Keratinocyte (primary cell): ENCODE measurements around the gene ALG11. TPM values are rescaled to one million over a fixed set of nuclear protein-coding genes. Genes with fewer than 3 reads are reported as not detected.

Experiments
- DNase-seq: peaks from one replicate; pipeline ENCODE4 v3.0.0-alpha.2; 2011; ENCODE audit warnings: low read depth, missing footprints, low spot score
- FAIRE-seq: peaks from 2 replicates; lab custom pipeline; 2011; peaks lifted over from hg19 to GRCh38; lab: Jason Lieb, UNC
- H2AFZ ChIP-seq: 2 replicates; pipeline ENCODE4 v1.6.0; 2012; ENCODE audit warnings: low read length, control low read depth, inconsistent platforms; ENCODE audit not compliant: control insufficient read depth
- H3K27ac ChIP-seq: 2 replicates; pipeline ENCODE4 v1.5.1; 2011; ENCODE audit warnings: low read length; ENCODE audit not compliant: control insufficient read depth, insufficient read depth
- H3K27me3 ChIP-seq: 3 replicates; pipeline ENCODE4 v1.6.0; 2011; ENCODE audit warnings: low read length; ENCODE audit not compliant: control insufficient read depth, insufficient read depth; ENCODE audit errors: extremely low read depth
- H3K36me3 ChIP-seq, 2 experiments: 2 replicates in 1 of 2; 3 replicates in 1 of 2; pipeline ENCODE4 v1.5.1; 2011; ENCODE audit warnings: low read length in 2 of 2, mild to moderate bottlenecking in 1 of 2; ENCODE audit not compliant: control insufficient read depth in 2 of 2, insufficient read depth in 2 of 2; ENCODE audit errors: extremely low read depth in 1 of 2
- H3K4me1 ChIP-seq: 3 replicates; pipeline ENCODE4 v1.5.1; 2011; ENCODE audit warnings: low read length; ENCODE audit not compliant: control insufficient read depth, insufficient read depth; ENCODE audit errors: extremely low read depth
- H3K4me2 ChIP-seq: 3 replicates; pipeline ENCODE4 v1.6.0; 2011; ENCODE audit warnings: low read depth, low read length; ENCODE audit not compliant: control insufficient read depth, insufficient read depth; ENCODE audit errors: extremely low read depth
- H3K4me3 ChIP-seq, 3 experiments: fragments of 200-600 bp in 1 of 3; sonication (generic) in 1 of 3; 2 replicates in 2 of 3; 3 replicates in 1 of 3; pipeline ENCODE4 v1.5.1; 2011 to 2016; ENCODE audit warnings: low read length in 3 of 3, mild to moderate bottlenecking in 3 of 3, control low read depth in 2 of 3, inconsistent platforms in 1 of 3, low read depth in 1 of 3, mixed read lengths in 1 of 3, mixed run types in 1 of 3, moderate library complexity in 1 of 3; ENCODE audit not compliant: control insufficient read depth in 2 of 3, insufficient read depth in 2 of 3; ENCODE audit errors: extremely low read depth in 1 of 3
- H3K79me2 ChIP-seq: 2 replicates; pipeline ENCODE4 v1.6.0; 2012; ENCODE audit warnings: low read length; ENCODE audit not compliant: control insufficient read depth, insufficient read depth
- H3K9ac ChIP-seq: 3 replicates; pipeline ENCODE4 v1.6.0; 2011; ENCODE audit warnings: low read length; ENCODE audit not compliant: control insufficient read depth, insufficient read depth; ENCODE audit errors: extremely low read depth
- H3K9me1 ChIP-seq: 3 replicates; pipeline ENCODE4 v1.6.0; 2011; ENCODE audit warnings: low read length; ENCODE audit not compliant: control insufficient read depth, insufficient read depth; ENCODE audit errors: extremely low read depth
- H3K9me3 ChIP-seq: 2 replicates; pipeline ENCODE4 v1.5.1; 2012; ENCODE audit warnings: low read depth, low read length; ENCODE audit not compliant: control insufficient read depth
- H4K20me1 ChIP-seq: 3 replicates; pipeline ENCODE4 v1.6.0; 2011; ENCODE audit warnings: low read length; ENCODE audit not compliant: control insufficient read depth, insufficient read depth; ENCODE audit errors: extremely low read depth
- EZH2 ChIP-seq: IDR thresholded peaks from one replicate; pipeline ENCODE4 v1.6.1; 2012; ENCODE audit warnings: inconsistent platforms, mild to moderate bottlenecking, low read length, moderate library complexity
- dilution Hi-C: fragments of 300-500 bp; cut with MboI; formaldehyde crosslinking; loops from one replicate; pipeline ENCODE4 v1.7.0; 2020; ENCODE audit warnings: low sequenced_read_pairs; ENCODE audit not compliant: extremely low pct_ligation_motif_present
- polyA plus RNA-seq, 5 experiments: library from polyadenylated mRNA; depleted of rRNA in 3 of 5; stranded (reverse) in 3 of 5; stranded (forward) in 1 of 5; unstranded in 1 of 5; fragments of >200 nt; gene quantifications; 1 replicate in 1 of 5; 2 replicates in 3 of 5; 3 replicates in 1 of 5; pipeline versions ENCODE4 v1.2.1 to v1.2.3, GENCODE V29; 2011 to 2012; ENCODE audit warnings: missing spikeins in 2 of 5, low read depth in 1 of 5, low replicate concordance in 1 of 5
- TF ChIP-seq, protein P1 (sequence below), 3 experiments: IDR thresholded peaks in 1 of 3; conservative IDR thresholded peaks in 1 of 3; optimal IDR thresholded peaks in 1 of 3; 2 replicates in 2 of 3; 3 replicates in 1 of 3; pipeline versions ENCODE3 to v1.5.1; 2011; ENCODE audit warnings: low read length in 3 of 3, mild to moderate bottlenecking in 3 of 3, moderate library complexity in 2 of 3, control low read depth in 1 of 3, inconsistent platforms in 1 of 3; ENCODE audit not compliant: insufficient read depth in 2 of 3; ENCODE audit errors: extremely low read depth in 1 of 3

Gene ALG11
- polyA plus RNA-seq, 1 donor (not counting 4 experiments of a cell fraction or from before 2014, with no cell fraction given), result 17.4 TPM

DNA sequence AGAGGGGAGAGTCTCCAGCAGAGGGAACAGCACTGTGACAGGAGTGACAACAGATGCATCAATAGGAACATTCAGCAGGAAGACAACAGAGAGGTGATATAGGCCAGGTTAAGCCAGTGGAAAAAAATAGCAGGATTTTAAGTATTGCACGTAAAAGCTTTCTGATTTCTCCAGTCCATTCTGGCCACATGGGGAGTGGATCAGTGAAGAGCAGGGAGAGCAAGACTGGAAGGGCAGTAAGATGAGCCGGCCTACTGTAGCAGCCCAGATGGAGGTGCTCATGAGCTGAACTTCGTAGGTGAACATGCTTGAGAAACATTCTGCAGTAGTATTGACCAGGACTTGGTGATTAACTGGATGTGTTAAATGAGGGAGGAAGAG, 14.0 kb downstream of the ALG11 start:
- dilution Hi-C loops, result no loop called here
- DNase-seq (no peak), FAIRE-seq (no peak)
- Histone ChIP-seq H3K4me3 (no peak overlapping the region), H3K9me1 (no peaks in the 10 kb centered on the region), H3K79me2 (peaks cover 5% of the 10 kb centered on the region), H3K4me2 (no peak overlapping the region), H3K4me1 (peaks cover 6% of the 10 kb centered on the region), H3K27me3 (no peaks in the 10 kb centered on the region), H3K9me3 (no peaks in the 10 kb centered on the region), H3K36me3 (peaks cover 5 to 15% of the 10 kb centered on the region in 2 experiments), H4K20me1 (no peaks in the 10 kb centered on the region), H3K27ac (no peak overlapping the region), H2AFZ (no peak overlapping the region), H3K9ac (no peak overlapping the region)
- TF ChIP-seq, protein P1, sequence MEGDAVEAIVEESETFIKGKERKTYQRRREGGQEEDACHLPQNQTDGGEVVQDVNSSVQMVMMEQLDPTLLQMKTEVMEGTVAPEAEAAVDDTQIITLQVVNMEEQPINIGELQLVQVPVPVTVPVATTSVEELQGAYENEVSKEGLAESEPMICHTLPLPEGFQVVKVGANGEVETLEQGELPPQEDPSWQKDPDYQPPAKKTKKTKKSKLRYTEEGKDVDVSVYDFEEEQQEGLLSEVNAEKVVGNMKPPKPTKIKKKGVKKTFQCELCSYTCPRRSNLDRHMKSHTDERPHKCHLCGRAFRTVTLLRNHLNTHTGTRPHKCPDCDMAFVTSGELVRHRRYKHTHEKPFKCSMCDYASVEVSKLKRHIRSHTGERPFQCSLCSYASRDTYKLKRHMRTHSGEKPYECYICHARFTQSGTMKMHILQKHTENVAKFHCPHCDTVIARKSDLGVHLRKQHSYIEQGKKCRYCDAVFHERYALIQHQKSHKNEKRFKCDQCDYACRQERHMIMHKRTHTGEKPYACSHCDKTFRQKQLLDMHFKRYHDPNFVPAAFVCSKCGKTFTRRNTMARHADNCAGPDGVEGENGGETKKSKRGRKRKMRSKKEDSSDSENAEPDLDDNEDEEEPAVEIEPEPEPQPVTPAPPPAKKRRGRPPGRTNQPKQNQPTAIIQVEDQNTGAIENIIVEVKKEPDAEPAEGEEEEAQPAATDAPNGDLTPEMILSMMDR (optimal IDR thresholded peaks at IDR 0.05 in 1 of 3, IDR thresholded peaks at IDR 0.05 in 1 of 3, conservative IDR thresholded peaks at IDR 0.05 in 1 of 3; ENCODE audit: extremely low read depth in 1 of 3, insufficient read depth in 2 of 3, low read length in 3 of 3), result peak in 2 of 3 experiments; percentile 21 to 33
- no peak for TF ChIP-seq EZH2

DNA sequence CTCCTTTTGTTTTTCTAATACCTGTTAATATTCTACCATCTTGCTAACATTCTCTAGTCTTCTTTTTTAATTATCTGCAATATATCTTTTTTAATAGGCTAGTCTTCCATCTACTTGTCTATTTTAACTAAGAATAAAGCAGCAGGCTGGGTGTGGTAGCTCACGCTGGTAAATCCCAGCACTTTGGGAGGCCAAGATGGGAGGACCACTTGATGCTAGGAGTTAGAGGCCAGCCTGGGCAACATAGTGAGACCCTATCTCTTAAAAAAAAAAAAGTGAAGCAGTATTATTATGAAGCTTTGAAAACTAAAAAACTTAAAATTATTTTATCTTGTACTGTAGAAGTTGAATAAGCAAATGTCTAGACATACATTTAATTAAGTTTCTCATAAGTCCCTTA, 15.6 kb downstream of the ALG11 start:
- no peak overlapping the region for H3K4me2 ChIP-seq
- H3K4me3 ChIP-seq, result no peak overlapping the region
- no peak overlapping the region for H3K27ac ChIP-seq
- H3K9me3 ChIP-seq, result no peaks in the 10 kb centered on the region
- H2AFZ ChIP-seq, result no peak overlapping the region
- peaks cover 6% of the 10 kb centered on the region for H3K4me1 ChIP-seq
- dilution Hi-C loops, result no loop called here
- no peaks in the 10 kb centered on the region for H3K27me3 ChIP-seq
- H3K9ac ChIP-seq, result no peak overlapping the region
- peaks cover 0 to 15% of the 10 kb centered on the region in 2 experiments for H3K36me3 ChIP-seq
- no peak for TF ChIP-seq EZH2
- TF ChIP-seq, protein P1 (optimal IDR thresholded peaks at IDR 0.05 in 1 of 3, IDR thresholded peaks at IDR 0.05 in 1 of 3, conservative IDR thresholded peaks at IDR 0.05 in 1 of 3; ENCODE audit: extremely low read depth in 1 of 3, insufficient read depth in 2 of 3, low read length in 3 of 3), result no peak
- DNase-seq, result no peak
- H3K9me1 ChIP-seq, result no peaks in the 10 kb centered on the region
- no peaks in the 10 kb centered on the region for H4K20me1 ChIP-seq
- no peak for FAIRE-seq
- peaks cover 5% of the 10 kb centered on the region for H3K79me2 ChIP-seq
